SK-N-MC (cell line): ENCODE data around the gene SOD3.

Experiments
- EZH2 ChIP-seq: fragments of 200-600 bp; sonication (generic); IDR thresholded peaks from one replicate; pipeline ENCODE4 v1.6.1; 2017; ENCODE audit warnings: antibody characterized with exemption
- POLR2AphosphoS5 ChIP-seq: IDR thresholded peaks from 2 replicates; pipeline ENCODE4 v1.6.1; 2012; ENCODE audit warnings: mild to moderate bottlenecking, low read depth, low read length, borderline replicate concordance

DNA sequence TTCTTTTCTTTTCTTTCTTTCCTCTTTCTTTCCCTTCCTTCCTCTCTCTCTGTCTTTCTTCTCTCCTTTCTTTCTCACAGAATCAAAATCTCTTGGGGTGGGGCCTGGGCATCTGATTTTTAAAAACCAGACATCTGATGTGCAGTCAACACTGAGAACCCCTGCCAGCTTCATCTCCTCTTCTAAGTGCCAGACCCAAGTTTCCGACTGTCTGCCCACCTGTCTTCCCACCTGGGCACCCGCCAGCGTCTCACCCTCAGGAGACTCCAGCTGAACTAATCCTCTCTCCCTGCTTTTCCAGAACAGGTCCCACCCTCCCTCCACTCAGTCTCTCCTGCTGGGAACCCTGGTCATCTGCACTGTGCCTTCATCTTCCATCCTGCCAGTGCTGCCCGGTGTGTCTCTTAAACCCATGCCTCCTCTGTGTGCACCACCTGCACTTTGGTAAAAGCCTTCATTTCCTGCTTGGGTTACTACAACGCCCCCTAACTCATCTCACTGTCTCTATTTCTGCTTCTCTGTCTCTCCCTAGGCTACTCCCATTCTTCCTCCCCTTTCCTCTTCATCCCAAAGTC, 2.8 kb downstream of the SOD3 start:
- TF ChIP-seq EZH2 (no peak), POLR2AphosphoS5 (no peak)
